ENCODE data around the gene GABRB1.

DNA sequence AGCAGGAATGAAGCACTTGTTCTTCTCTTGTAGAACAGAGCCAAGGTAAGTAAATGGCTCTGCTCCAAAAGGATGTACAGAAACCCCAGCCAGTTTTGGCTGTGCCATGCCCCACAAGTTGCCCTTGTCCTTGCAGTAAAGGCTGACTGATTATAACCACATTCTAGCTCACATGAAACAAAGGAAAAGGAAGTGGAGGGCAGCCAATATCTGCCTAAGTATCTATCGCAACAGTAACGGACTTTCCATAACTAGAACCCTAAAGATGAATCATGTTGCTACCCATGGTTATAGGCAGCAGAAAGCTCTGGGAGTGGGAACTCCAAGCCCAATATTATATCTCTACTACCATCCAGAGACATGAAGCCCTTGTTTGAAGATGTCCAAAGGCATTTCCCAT lies 336.4 kb downstream of the GABRB1 start:
- TF ChIP-seq EZH2 (IDR thresholded peaks at IDR 0.05) (no peak), POLR2AphosphoS5 (IDR thresholded peaks at IDR 0.05; ENCODE audit: borderline replicate concordance, low read depth, low read length) (no peak), FOXP2 (optimal IDR thresholded peaks at IDR 0.05; ENCODE audit: control extremely low read depth, extremely low read length, insufficient read depth) (no peak)

Data from SK-N-MC (cell line).